Loucy (cell line): ENCODE measurements around the gene RIMBP2.

Source experiments
- EZH2phosphoT487 ChIP-seq: fragments of 200-600 bp; IDR thresholded peaks from 2 replicates; pipeline ENCODE4 v1.6.1; 2018; ENCODE audit warnings: antibody characterized with exemption, mild to moderate bottlenecking, moderate library complexity, borderline replicate concordance
- TF ChIP-seq, protein P1 (sequence below): fragments of 200-600 bp; sonication (generic); conservative IDR thresholded peaks from 2 replicates; pipeline ENCODE4 v1.5.1; 2014; ENCODE audit warnings: mild to moderate bottlenecking, antibody characterized with exemption, low read length

DNA sequence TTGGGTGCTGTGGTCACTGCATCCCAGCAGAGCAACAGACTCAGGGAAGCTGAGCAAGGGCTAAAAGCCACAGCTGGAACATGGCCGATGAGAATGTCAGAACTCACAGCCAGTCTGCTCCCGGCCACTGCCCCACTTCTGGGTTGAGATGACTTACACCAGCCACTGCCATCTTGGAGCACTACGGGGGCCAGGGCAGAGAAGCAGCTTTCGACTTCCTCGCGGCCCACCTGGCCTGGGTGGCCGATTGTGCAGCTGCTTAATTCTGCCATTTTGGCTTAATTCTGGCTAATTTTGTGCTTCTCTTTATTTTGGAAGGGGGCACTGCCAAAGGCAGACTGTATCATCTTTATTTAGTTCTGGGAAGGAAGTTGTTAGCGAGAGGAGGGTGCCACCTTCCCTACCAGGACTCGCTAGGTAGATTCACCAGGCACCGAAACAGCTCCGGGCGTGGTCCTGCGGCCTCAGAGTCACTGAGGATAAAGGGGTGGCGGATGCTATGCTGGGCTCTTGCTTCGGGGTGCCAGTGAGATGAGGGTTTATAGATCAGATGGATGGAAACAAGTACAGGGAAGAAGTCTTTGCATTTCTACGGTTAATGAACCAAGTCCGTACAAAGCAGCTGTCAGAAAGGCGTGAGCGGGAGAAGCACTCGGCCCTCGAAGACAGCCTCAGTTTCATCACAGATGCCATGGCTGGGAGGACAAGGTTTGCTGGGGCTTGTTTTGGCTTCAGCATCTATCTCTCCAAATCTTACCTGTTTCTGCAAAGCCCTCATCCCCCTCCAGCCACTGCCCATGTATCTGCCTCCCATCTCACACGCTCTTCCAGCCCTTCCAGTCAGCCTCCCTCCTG is 230.6 kb downstream of the RIMBP2 start:
- TF ChIP-seq, protein P1, sequence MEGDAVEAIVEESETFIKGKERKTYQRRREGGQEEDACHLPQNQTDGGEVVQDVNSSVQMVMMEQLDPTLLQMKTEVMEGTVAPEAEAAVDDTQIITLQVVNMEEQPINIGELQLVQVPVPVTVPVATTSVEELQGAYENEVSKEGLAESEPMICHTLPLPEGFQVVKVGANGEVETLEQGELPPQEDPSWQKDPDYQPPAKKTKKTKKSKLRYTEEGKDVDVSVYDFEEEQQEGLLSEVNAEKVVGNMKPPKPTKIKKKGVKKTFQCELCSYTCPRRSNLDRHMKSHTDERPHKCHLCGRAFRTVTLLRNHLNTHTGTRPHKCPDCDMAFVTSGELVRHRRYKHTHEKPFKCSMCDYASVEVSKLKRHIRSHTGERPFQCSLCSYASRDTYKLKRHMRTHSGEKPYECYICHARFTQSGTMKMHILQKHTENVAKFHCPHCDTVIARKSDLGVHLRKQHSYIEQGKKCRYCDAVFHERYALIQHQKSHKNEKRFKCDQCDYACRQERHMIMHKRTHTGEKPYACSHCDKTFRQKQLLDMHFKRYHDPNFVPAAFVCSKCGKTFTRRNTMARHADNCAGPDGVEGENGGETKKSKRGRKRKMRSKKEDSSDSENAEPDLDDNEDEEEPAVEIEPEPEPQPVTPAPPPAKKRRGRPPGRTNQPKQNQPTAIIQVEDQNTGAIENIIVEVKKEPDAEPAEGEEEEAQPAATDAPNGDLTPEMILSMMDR = no peak
- TF ChIP-seq EZH2phosphoT487 = no peak
